C4-2B (cell line): ENCODE measurements around the gene COL9A1.

Source experiments
- H3K27ac ChIP-seq: fragments of 450-650 bp; 2 replicates; pipeline ENCODE4 v1.5.1; 2017
- CTCF ChIP-seq: fragments of 450-650 bp; conservative IDR thresholded peaks from 2 replicates; pipeline ENCODE4 v1.5.1; 2017; ENCODE audit warnings: mild to moderate bottlenecking
- ZFX ChIP-seq: fragments of 450-650 bp; IDR thresholded peaks from 2 replicates; pipeline ENCODE4 v1.6.1; 2017

COL9A1 gene

GRCh38 chr6:70274338-70274737 is 28.5 kb downstream of the COL9A1 start:
- no peak overlapping the region for H3K27ac ChIP-seq
- TF ChIP-seq ZFX (no peak), CTCF (no peak)

GRCh38 chr6:70272071-70272470 is 30.8 kb downstream of the COL9A1 start:
- TF ChIP-seq ZFX, result no peak
- no peak for TF ChIP-seq CTCF
- no peak overlapping the region for H3K27ac ChIP-seq

- TF ChIP-seq ZFX, result no peak
- no peak for TF ChIP-seq CTCF
- H3K27ac ChIP-seq, result no peak overlapping the region
These were observed 32.4 kb downstream of the COL9A1 start for GRCh38 chr6:70270287-70271005.

- TF ChIP-seq ZFX (no peak), CTCF (no peak)
These were observed 36.7 kb downstream of the COL9A1 start for GRCh38 chr6:70266142-70266541.

GRCh38 chr6:70264306-70264705 is 38.6 kb downstream of the COL9A1 start:
- TF ChIP-seq CTCF (no peak), ZFX (no peak)
- H3K27ac ChIP-seq, result no peak overlapping the region

More at GRCh38 chr6:70266142-70266541, 36.7 kb downstream of the COL9A1 start:
- H3K27ac ChIP-seq, result no peak overlapping the region

GRCh38 chr6:70258483-70258882 is 44.4 kb downstream of the COL9A1 start:
- H3K27ac ChIP-seq, result no peak overlapping the region
- TF ChIP-seq ZFX, result no peak
- TF ChIP-seq CTCF, result no peak

GRCh38 chr6:70257768-70258273 is 45.1 kb downstream of the COL9A1 start:
- TF ChIP-seq CTCF, result no peak
- no peak for TF ChIP-seq ZFX
- no peak overlapping the region for H3K27ac ChIP-seq
